Subcutaneous adipose tissue (tissue), 4 donors: ENCODE data around the gene NELFB. TPM values are rescaled to one million over a fixed set of nuclear protein-coding genes. Genes with fewer than 3 reads are reported as not detected.

Experiments
- CTCF ChIP-seq: fragments of 450-650 bp; IDR thresholded peaks from one replicate; pipeline ENCODE4 v1.5.1; 2016; ENCODE audit warnings: low read depth, mild to moderate bottlenecking, control low read depth, antibody characterized with exemption, moderate library complexity
- total RNA-seq, 4 donors: library from RNA; depleted of rRNA; stranded (reverse); fragments of >200 nt; gene quantifications; one replicate each; pipeline ENCODE4 v1.1.0, GENCODE V29; 2016

The NELFB gene
- total RNA-seq, 4 donors from 2014 or later, result 19.4 to 37.0 (median 30.8) TPM

GRCh38 chr9:137225699-137226331 lies 29.3 kb upstream of the NELFB start:
- TF ChIP-seq CTCF, result no peak

GRCh38 chr9:137226338-137227053 lies 28.6 kb upstream of the NELFB start:
- TF ChIP-seq CTCF, result no peak

GRCh38 chr9:137227054-137227852 lies 27.9 kb upstream of the NELFB start, which contains the start of gene RNF224:
Gene RNF224, plus strand, starts transcription at chr9:137227502. Its CDS starts 834 bp downstream, at chr9:137228336.
- TF ChIP-seq CTCF, result no peak

DNA sequence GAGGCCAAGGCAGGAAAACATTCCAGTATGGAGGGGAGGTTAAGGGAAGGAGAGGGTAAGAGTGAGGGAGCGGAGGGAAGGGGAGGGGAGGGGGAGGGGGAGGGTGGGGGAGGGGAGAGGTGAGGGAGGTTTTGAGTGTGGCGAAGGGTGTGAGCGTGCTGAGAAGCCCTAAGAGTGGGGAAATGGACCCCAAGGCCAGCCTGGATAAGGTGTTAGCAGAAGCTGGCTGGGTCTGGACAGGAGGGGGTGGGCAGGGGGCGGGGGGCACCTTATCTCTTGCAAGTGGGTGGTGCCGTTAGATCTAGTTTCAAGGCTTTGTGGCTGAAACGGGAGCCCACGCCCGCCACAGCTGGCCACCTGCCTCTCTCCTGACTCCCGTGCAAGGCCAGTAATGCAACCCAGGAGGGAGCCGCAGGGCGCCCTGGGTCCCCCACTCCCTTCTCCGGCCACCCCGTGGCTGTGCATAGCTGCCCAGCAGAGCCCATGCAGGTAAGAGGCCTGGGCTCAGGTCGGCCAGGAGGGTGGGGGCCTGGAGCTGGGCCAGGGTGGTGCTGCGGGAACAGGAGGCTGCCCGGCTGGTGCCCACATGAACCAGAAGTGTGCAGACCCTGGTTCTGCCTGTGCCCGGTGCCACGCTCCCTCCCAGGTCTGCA lies 27.1 kb upstream of the NELFB start:
- no peak for TF ChIP-seq CTCF

DNA sequence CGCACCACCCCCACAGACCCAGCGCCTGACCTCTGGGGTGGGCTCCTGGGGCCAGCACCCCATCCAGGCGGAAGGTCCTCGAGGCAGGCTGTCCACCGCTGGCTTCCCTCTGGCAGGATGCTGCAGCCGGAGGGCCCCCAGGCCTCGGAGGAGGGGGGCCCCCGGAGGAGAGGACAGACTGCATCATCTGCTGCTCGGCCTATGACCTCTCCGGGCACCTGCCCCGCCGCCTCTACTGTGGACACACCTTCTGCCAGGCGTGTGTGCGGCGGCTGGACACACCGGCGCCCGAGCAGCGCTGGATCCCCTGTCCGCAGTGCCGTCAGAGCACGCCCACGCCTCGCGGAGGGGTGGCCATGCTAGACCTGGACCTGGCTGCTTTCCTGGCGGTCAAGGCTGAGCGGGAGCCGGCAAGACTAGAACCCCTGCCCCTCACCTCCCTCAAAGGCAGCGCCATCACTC lies 26.6 kb upstream of the NELFB start:
- TF ChIP-seq CTCF, result no peak

- TF ChIP-seq CTCF, result no peak
Observed at GRCh38 chr9:137228968-137229896, 25.9 kb upstream of the NELFB start.
